Measurements from ENCODE around the gene TLDC2. TPM values are rescaled to one million over a fixed set of nuclear protein-coding genes. Genes with fewer than 3 reads are reported as not detected.
"Not testable (repeated sequence)": the region's sequence is repeated elsewhere in the genome, so short reads cannot be mapped to it uniquely, and the experiment has no call there.

TLDC2 gene
- total RNA-seq, 1 donor from 2014 or later, result not detected

DNA sequence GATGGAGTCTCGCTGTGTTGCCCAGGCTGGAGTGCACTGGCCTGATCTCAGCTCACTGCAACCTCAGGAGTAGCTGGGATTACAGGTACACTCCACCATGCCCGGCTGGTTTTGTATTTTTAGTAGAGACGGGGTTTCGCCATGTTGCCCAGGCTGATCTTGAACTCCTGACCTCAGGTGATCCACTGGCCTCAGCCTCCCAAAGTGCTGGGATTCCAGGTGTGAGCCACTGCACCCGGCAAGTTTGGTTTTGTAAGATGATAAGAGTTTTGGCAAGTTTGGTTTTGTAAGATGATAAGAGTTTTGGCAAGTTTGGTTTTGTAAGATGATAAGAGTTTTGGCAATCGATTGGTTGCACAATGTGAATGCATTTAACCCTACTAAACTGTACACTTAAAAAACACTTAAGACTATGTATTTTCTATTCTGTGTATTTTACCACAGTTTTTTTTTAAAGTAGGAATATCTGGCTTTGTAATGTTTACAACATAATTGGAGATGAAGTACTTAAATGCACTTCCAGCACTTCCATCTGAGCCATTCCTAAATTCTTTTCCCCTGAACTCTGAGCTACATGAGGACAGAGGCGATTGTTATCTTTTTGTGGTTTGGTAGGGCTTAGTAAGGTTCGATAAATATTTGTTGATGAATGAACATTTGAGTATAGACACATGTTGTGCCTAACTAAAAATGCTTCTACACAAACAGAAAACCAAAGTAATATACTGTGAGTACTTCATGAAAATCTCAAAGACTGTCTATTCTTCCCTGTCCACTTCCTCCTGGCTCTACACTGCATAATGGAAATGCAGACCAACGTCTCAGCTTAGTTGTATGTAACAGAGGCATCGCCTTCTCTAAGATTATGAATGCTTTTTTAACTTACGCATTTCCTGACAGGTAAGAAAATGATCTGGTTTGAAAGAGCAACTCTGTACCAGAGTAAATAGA is 56.8 kb downstream of the TLDC2 start:
- Histone ChIP-seq H3K4me2 (ENCODE audit: low read length) (no peak overlapping the region), H3K4me1 (ENCODE audit: insufficient read depth, low read length) (no peaks in the 10 kb centered on the region), H3K27ac (ENCODE audit: low read depth, low read length) (no peak overlapping the region), H3K36me3 (ENCODE audit: insufficient read depth, low read length) (no peaks in the 10 kb centered on the region), H3K4me3 (ENCODE audit: insufficient read depth, low read depth, low read length) (no peak overlapping the region), H3K9ac (ENCODE audit: low read length) (no peak overlapping the region), H4K20me1 (ENCODE audit: insufficient read depth, low read length) (no peaks in the 10 kb centered on the region), H3K9me3 (ENCODE audit: insufficient read depth, low read depth, low read length) (no peaks in the 10 kb centered on the region), H3K79me2 (ENCODE audit: insufficient read depth, low read length) (no peaks in the 10 kb centered on the region), H2AFZ (ENCODE audit: low read depth, low read length) (no peak overlapping the region), H3K27me3 (ENCODE audit: insufficient read depth, low read length) (no peaks in the 10 kb centered on the region)
- no peaks in the 10 kb centered on the region for H3K4me1 Mint-ChIP-seq (ENCODE audit: low read depth, unreplicated experiment)
- peak; percentile 60 for DNase-seq (ENCODE audit: low read depth)
- no peak for FAIRE-seq
- TF ChIP-seq EZH2 (IDR thresholded peaks at IDR 0.05; ENCODE audit: insufficient read depth, low read length), result no peak
- TF ChIP-seq, protein P1, sequence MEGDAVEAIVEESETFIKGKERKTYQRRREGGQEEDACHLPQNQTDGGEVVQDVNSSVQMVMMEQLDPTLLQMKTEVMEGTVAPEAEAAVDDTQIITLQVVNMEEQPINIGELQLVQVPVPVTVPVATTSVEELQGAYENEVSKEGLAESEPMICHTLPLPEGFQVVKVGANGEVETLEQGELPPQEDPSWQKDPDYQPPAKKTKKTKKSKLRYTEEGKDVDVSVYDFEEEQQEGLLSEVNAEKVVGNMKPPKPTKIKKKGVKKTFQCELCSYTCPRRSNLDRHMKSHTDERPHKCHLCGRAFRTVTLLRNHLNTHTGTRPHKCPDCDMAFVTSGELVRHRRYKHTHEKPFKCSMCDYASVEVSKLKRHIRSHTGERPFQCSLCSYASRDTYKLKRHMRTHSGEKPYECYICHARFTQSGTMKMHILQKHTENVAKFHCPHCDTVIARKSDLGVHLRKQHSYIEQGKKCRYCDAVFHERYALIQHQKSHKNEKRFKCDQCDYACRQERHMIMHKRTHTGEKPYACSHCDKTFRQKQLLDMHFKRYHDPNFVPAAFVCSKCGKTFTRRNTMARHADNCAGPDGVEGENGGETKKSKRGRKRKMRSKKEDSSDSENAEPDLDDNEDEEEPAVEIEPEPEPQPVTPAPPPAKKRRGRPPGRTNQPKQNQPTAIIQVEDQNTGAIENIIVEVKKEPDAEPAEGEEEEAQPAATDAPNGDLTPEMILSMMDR (IDR thresholded peaks at IDR 0.05; ENCODE audit: insufficient read depth, low read depth, low read length), result no peak
- H3K4me3 Mint-ChIP-seq (ENCODE audit: unreplicated experiment), result no peak overlapping the region
- H3K9me3 Mint-ChIP-seq (ENCODE audit: unreplicated experiment), result no peaks in the 10 kb centered on the region
- H3K27me3 Mint-ChIP-seq (ENCODE audit: low read depth, unreplicated experiment), result no peaks in the 10 kb centered on the region
- H3K27ac Mint-ChIP-seq (ENCODE audit: unreplicated experiment), result peak overlapping the region; percentile 12
- peaks cover 19% of the 10 kb centered on the region for H3K36me3 Mint-ChIP-seq (ENCODE audit: low read depth, unreplicated experiment)

DNA sequence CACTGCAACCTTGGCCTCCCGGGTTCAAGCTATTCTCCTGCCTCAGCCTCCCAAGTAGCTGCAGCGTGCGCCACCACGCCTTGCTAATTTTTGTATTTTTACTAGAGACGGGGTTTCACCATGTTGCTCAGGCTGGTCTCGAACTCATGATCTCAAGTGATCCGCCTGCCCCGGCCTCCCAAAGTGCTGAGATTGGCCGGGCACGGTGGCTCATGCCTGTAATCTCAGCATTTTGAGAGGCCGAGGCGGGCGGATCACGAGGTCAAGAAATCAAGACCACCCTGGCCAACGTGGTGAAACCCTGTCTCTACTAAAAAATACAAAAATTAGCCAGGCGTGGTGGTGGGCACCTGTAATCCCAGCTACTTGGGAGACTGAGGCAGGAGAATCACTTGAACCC is 57.6 kb downstream of the TLDC2 start:
- not testable (repeated sequence) for H3K27me3 ChIP-seq (ENCODE audit: insufficient read depth, low read length); H2AFZ ChIP-seq (ENCODE audit: low read depth, low read length); DNase-seq (ENCODE audit: low read depth); H3K27ac ChIP-seq (ENCODE audit: low read depth, low read length); H3K4me3 ChIP-seq (ENCODE audit: insufficient read depth, low read depth, low read length); H3K4me1 Mint-ChIP-seq (ENCODE audit: low read depth, unreplicated experiment); H3K4me2 ChIP-seq (ENCODE audit: low read length); H3K27ac Mint-ChIP-seq (ENCODE audit: unreplicated experiment); H3K36me3 ChIP-seq (ENCODE audit: insufficient read depth, low read length); H3K9me3 Mint-ChIP-seq (ENCODE audit: unreplicated experiment); H3K9ac ChIP-seq (ENCODE audit: low read length); H4K20me1 ChIP-seq (ENCODE audit: insufficient read depth, low read length); H3K27me3 Mint-ChIP-seq (ENCODE audit: low read depth, unreplicated experiment); H3K79me2 ChIP-seq (ENCODE audit: insufficient read depth, low read length); H3K4me1 ChIP-seq (ENCODE audit: insufficient read depth, low read length); H3K4me3 Mint-ChIP-seq (ENCODE audit: unreplicated experiment); H3K9me3 ChIP-seq (ENCODE audit: insufficient read depth, low read depth, low read length); FAIRE-seq
- H3K36me3 Mint-ChIP-seq (ENCODE audit: low read depth, unreplicated experiment), result peaks cover 15% of the 10 kb centered on the region

GRCh38 chr20:36936341-36936740 is 60.4 kb downstream of the TLDC2 start:
- H3K4me1 ChIP-seq (ENCODE audit: insufficient read depth, low read length), result no peaks in the 10 kb centered on the region
- Mint-ChIP-seq H3K4me3 (ENCODE audit: unreplicated experiment) (no peak overlapping the region), H3K27ac (ENCODE audit: unreplicated experiment) (no peak overlapping the region)

DNA sequence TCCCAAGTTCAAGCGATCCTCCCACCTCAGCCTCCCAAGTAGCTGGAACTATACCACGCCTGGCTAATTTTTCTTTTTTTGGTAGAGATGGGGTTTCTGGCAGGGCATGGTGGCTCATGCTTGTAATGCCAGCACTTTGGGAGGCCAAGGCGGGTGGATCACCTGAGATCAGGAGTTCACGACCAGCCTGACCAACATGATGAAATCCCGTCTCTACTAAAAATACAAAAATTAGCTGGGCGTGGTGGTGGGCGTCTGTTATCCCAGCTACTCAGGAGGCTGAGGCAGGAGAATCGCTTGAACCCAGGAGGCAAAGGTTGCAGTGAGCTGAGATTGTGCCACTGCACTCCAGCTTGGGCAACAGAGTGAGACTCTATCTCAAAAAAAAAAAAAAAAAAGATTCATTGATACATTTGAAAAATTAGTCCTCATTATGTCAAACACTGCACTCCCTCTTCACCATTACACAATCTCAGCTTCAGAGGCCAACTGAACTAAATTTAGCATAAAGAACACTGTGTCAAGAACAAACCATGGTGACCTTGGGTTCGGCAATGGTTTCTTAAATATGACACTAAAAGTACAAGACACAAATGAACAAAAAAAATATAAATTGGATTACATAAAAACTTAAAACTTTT is 60.9 kb downstream of the TLDC2 start:
- H3K4me3 ChIP-seq (ENCODE audit: insufficient read depth, low read depth, low read length); H4K20me1 ChIP-seq (ENCODE audit: insufficient read depth, low read length); H3K27ac ChIP-seq (ENCODE audit: low read depth, low read length); H2AFZ ChIP-seq (ENCODE audit: low read depth, low read length); H3K9me3 Mint-ChIP-seq (ENCODE audit: unreplicated experiment); H3K9me3 ChIP-seq (ENCODE audit: insufficient read depth, low read depth, low read length); H3K9ac ChIP-seq (ENCODE audit: low read length); FAIRE-seq; H3K4me1 ChIP-seq (ENCODE audit: insufficient read depth, low read length); H3K4me1 Mint-ChIP-seq (ENCODE audit: low read depth, unreplicated experiment); H3K27me3 ChIP-seq (ENCODE audit: insufficient read depth, low read length); H3K4me2 ChIP-seq (ENCODE audit: low read length); H3K79me2 ChIP-seq (ENCODE audit: insufficient read depth, low read length); H3K27ac Mint-ChIP-seq (ENCODE audit: unreplicated experiment); DNase-seq (ENCODE audit: low read depth); H3K4me3 Mint-ChIP-seq (ENCODE audit: unreplicated experiment); H3K36me3 ChIP-seq (ENCODE audit: insufficient read depth, low read length); H3K27me3 Mint-ChIP-seq (ENCODE audit: low read depth, unreplicated experiment): not testable (repeated sequence)
- peaks cover 12% of the 10 kb centered on the region for H3K36me3 Mint-ChIP-seq (ENCODE audit: low read depth, unreplicated experiment)

More at GRCh38 chr20:36936341-36936740, 60.4 kb downstream of the TLDC2 start:
- no peak for DNase-seq (ENCODE audit: low read depth)
- no peak overlapping the region for H2AFZ ChIP-seq (ENCODE audit: low read depth, low read length)
- no peak overlapping the region for H3K4me3 ChIP-seq (ENCODE audit: insufficient read depth, low read depth, low read length)
- no peaks in the 10 kb centered on the region for H3K79me2 ChIP-seq (ENCODE audit: insufficient read depth, low read length)
- no peaks in the 10 kb centered on the region for H3K27me3 ChIP-seq (ENCODE audit: insufficient read depth, low read length)
- H3K4me2 ChIP-seq (ENCODE audit: low read length), result no peak overlapping the region
- no peak for TF ChIP-seq EZH2 (IDR thresholded peaks at IDR 0.05; ENCODE audit: insufficient read depth, low read length)
- TF ChIP-seq, protein P1 (IDR thresholded peaks at IDR 0.05; ENCODE audit: insufficient read depth, low read depth, low read length), result no peak
- Mint-ChIP-seq H3K9me3 (ENCODE audit: unreplicated experiment) (no peaks in the 10 kb centered on the region), H3K36me3 (ENCODE audit: low read depth, unreplicated experiment) (peaks cover 10% of the 10 kb centered on the region), H3K27me3 (ENCODE audit: low read depth, unreplicated experiment) (no peaks in the 10 kb centered on the region), H3K4me1 (ENCODE audit: low read depth, unreplicated experiment) (no peaks in the 10 kb centered on the region)
- no peaks in the 10 kb centered on the region for H3K9me3 ChIP-seq (ENCODE audit: insufficient read depth, low read depth, low read length)
- H3K9ac ChIP-seq (ENCODE audit: low read length), result no peak overlapping the region
- H3K27ac ChIP-seq (ENCODE audit: low read depth, low read length), result no peak overlapping the region
- no peaks in the 10 kb centered on the region for H3K36me3 ChIP-seq (ENCODE audit: insufficient read depth, low read length)
- no peaks in the 10 kb centered on the region for H4K20me1 ChIP-seq (ENCODE audit: insufficient read depth, low read length)
- no peak for FAIRE-seq

Data from astrocyte (in vitro differentiated cells and primary cell).